HepG2 (cell line): ENCODE results near the gene FDPS. TPM values are rescaled to one million over a fixed set of nuclear protein-coding genes. Genes with fewer than 3 reads are reported as not detected.

Source experiments
- ARID4A ChIP-seq: sonication (generic); formaldehyde crosslinking; IDR thresholded peaks from 2 replicates; pipeline ENCODE4 v1.5.0; 2020; ENCODE audit warnings: mild to moderate bottlenecking, missing genetic modification reagents, borderline replicate concordance
- ASH2L ChIP-seq: fragments of 300-600, 200-600 bp; sonication (generic); IDR thresholded peaks from 2 replicates; pipeline ENCODE4 v1.7.0; 2017; ENCODE audit warnings: low read depth, mild to moderate bottlenecking, moderate library complexity, mixed read lengths, low read length; ENCODE audit not compliant: insufficient read length
- CBX2 ChIP-seq, 2 experiments: fragments of 200-600 bp in 1 of 2; sonication (generic); formaldehyde crosslinking in 1 of 2; IDR thresholded peaks; 2 replicates each; pipeline versions ENCODE4 v1.7.0 to v1.8.1; 2018 to 2022; ENCODE audit warnings: low read depth in 2 of 2, low read length in 1 of 2, mild to moderate bottlenecking in 1 of 2, missing genetic modification reagents in 1 of 2
- HIVEP1 ChIP-seq: sonication (generic); formaldehyde crosslinking; IDR thresholded peaks from 2 replicates; pipeline ENCODE4 v1.4.0; 2020; ENCODE audit warnings: mild to moderate bottlenecking, missing genetic modification reagents
- HMGXB4 ChIP-seq, 2 experiments: sonication (generic) in 1 of 2; formaldehyde crosslinking in 1 of 2; IDR thresholded peaks; 2 replicates each; pipeline versions ENCODE4 v1.4.0 to v1.6.1; 2018 to 2020; ENCODE audit warnings: missing genetic modification reagents in 2 of 2, borderline replicate concordance in 1 of 2, low read depth in 1 of 2, mild to moderate bottlenecking in 1 of 2, missing biosample characterization in 1 of 2
- MAFF ChIP-seq: IDR thresholded peaks from 2 replicates; pipeline ENCODE4 v1.6.1; 2011; ENCODE audit warnings: low read depth, low read length, improper control_type of control experiment
- MLXIP ChIP-seq: sonication (generic); formaldehyde crosslinking; IDR thresholded peaks from 2 replicates; pipeline ENCODE4 v1.9.0; 2021; ENCODE audit warnings: missing genetic modification reagents, borderline replicate concordance
- MXD4 ChIP-seq: IDR thresholded peaks from 2 replicates; pipeline ENCODE4 v1.6.1; 2016; ENCODE audit warnings: mild to moderate bottlenecking, missing biosample characterization, missing genetic modification reagents
- NFE2L1 ChIP-seq: sonication (generic); formaldehyde crosslinking; IDR thresholded peaks from 2 replicates; pipeline ENCODE4 v1.4.0; 2020; ENCODE audit warnings: missing genetic modification reagents, mild to moderate bottlenecking, borderline replicate concordance
- NRL ChIP-seq: sonication (generic); formaldehyde crosslinking; IDR thresholded peaks from 2 replicates; pipeline ENCODE4 v1.5.0; 2020; ENCODE audit warnings: missing genetic modification reagents, mild to moderate bottlenecking, moderate library complexity, borderline replicate concordance
- RBFOX2 ChIP-seq: fragments of 200-400 bp; formaldehyde crosslinking; IDR thresholded peaks from 2 replicates; pipeline ENCODE4 v1.6.1; 2017; ENCODE audit warnings: low read depth, mild to moderate bottlenecking, low read length
- RBM22 ChIP-seq: fragments of 200-400 bp; formaldehyde crosslinking; optimal IDR thresholded peaks from 2 replicates; pipeline ENCODE3; 2017; ENCODE audit warnings: mild to moderate bottlenecking, low read length, moderate library complexity
- RFXAP ChIP-seq: sonication (generic); formaldehyde crosslinking; IDR thresholded peaks from 2 replicates; pipeline ENCODE4 v1.4.0; 2020; ENCODE audit warnings: missing genetic modification reagents, borderline replicate concordance
- SAP130 ChIP-seq: IDR thresholded peaks from 2 replicates; pipeline ENCODE4 v1.6.1; 2016; ENCODE audit warnings: low read depth
- TOPORS ChIP-seq: sonication (generic); formaldehyde crosslinking; IDR thresholded peaks from 2 replicates; pipeline ENCODE4 v1.8.0; 2023; ENCODE audit warnings: mild to moderate bottlenecking, missing genetic modification reagents
- ZMYM4 ChIP-seq: sonication (generic); formaldehyde crosslinking; IDR thresholded peaks from 2 replicates; pipeline ENCODE4 v1.8.1; 2023; ENCODE audit warnings: mild to moderate bottlenecking, missing genetic modification reagents
- ZNF329 ChIP-seq: sonication (generic); formaldehyde crosslinking; IDR thresholded peaks from 2 replicates; pipeline ENCODE4 v1.9.0; 2021; ENCODE audit warnings: low read depth, mild to moderate bottlenecking, missing genetic modification reagents
- ZNF724P ChIP-seq: sonication (generic); formaldehyde crosslinking; IDR thresholded peaks from 2 replicates; pipeline ENCODE4 v1.8.0; 2022; ENCODE audit warnings: missing genetic modification reagents, borderline replicate concordance
- ZNF839 ChIP-seq: sonication (generic); formaldehyde crosslinking; IDR thresholded peaks from 2 replicates; pipeline ENCODE4 v1.4.0; 2020; ENCODE audit warnings: missing genetic modification reagents, mild to moderate bottlenecking, borderline replicate concordance
- polyA plus RNA-seq, 8 experiments: library from polyadenylated mRNA; depleted of rRNA in 3 of 8; stranded (reverse) in 7 of 8; unstranded in 1 of 8; fragments of >200 nt; fragmentation: Illumina TruSeq in 4 of 8; extraction: Trizol in 4 of 8; gene quantifications; 2 replicates each; pipeline versions ENCODE4 v1.2.1 to v1.2.3, GENCODE V29; 2011 to 2016; ENCODE audit warnings: low read depth in 4 of 8, missing spikeins in 1 of 8, mixed read lengths in 1 of 8; ENCODE audit not compliant: insufficient read depth in 1 of 8
- total RNA-seq, 5 experiments: library from RNA; depleted of rRNA; stranded (reverse); fragments of >200 nt; fragmentation: Illumina TruSeq; extraction: Trizol; gene quantifications; 2 replicates each; pipeline ENCODE4 v1.2.3, GENCODE V29; 2016; ENCODE audit warnings: low read depth in 1 of 5

Gene FDPS
- total and polyA plus RNA-seq, 2 of the 13 experiments (the other 11 are each of a cell fraction or from before 2014, with no cell fraction given) = 264 to 519 TPM

GRCh38 chr1:155285631-155286044, 23.0 kb upstream of the FDPS start (continued):
- TF ChIP-seq HMGXB4 (CRISPR knock-in tag; IDR thresholded peaks at IDR 0.05; ENCODE audit: borderline replicate concordance in 1 of 2, low read depth in 1 of 2) = no peak
- peak; percentile 31; the same call in 1 of the 2 replicates for TF ChIP-seq SAP130 (CRISPR knock-in tag)
- peak; percentile 52; the same call in 1 of the 2 replicates for TF ChIP-seq ZMYM4
- no peak for TF ChIP-seq MLXIP (CRISPR knock-in tag)
- TF ChIP-seq MXD4 (CRISPR knock-in tag) = no peak
- TF ChIP-seq ZNF839 = no peak
- peak; percentile 36; the same call in 1 of the 2 replicates for TF ChIP-seq RBFOX2
- 0 out of 2 replicates have a peak, but pooled peaks have one; percentile 10 for TF ChIP-seq TOPORS (CRISPR knock-in tag)
- peak; percentile 52; the same call in 1 of the 2 replicates for TF ChIP-seq ARID4A (CRISPR knock-in tag)
- no peak for TF ChIP-seq HIVEP1 (CRISPR knock-in tag)
- TF ChIP-seq ZNF724P = no peak
- no peak for TF ChIP-seq RBM22
- TF ChIP-seq CBX2 (IDR thresholded peaks at IDR 0.05; ENCODE audit: low read depth, low read length) = no peak
- no peak for TF ChIP-seq CBX2 (CRISPR knock-in tag; IDR thresholded peaks at IDR 0.05; ENCODE audit: low read depth)
- TF ChIP-seq NRL (CRISPR knock-in tag) = no peak
- TF ChIP-seq MAFF = no peak
- TF ChIP-seq ASH2L = peak; percentile 31
- TF ChIP-seq ZNF329 = no peak
- no peak for TF ChIP-seq NFE2L1 (CRISPR knock-in tag)
- TF ChIP-seq RFXAP = no peak
